Colonic mucosa (tissue), 4 donors: Measurements from ENCODE around the gene OTX1. TPM values are rescaled to one million over a fixed set of nuclear protein-coding genes. Genes with fewer than 3 reads are reported as not detected.

Experiments used
- DNase-seq: peaks from one replicate; pipeline ENCODE4 v3.0.0-alpha.2; 2020
- H3K27ac ChIP-seq: fragments of 200-600 bp; one replicate; pipeline ENCODE4 v1.8.0; 2021
- H3K27me3 ChIP-seq: fragments of 200-600 bp; one replicate; pipeline ENCODE4 v1.8.0; 2021
- H3K36me3 ChIP-seq: fragments of 200-600 bp; one replicate; pipeline ENCODE4 v1.8.0; 2021
- H3K4me1 ChIP-seq: fragments of 200-600 bp; one replicate; pipeline ENCODE4 v1.8.0; 2021; ENCODE audit warnings: mild to moderate bottlenecking
- H3K4me3 ChIP-seq: fragments of 200-600 bp; one replicate; pipeline ENCODE4 v1.8.0; 2021
- H3K9ac ChIP-seq, 2 donors: one replicate each; pipeline ENCODE4 v1.7.0; 2013; ENCODE audit warnings: control low read depth in 2 of 2, low read depth in 2 of 2, low read length in 2 of 2
- H3K9me3 ChIP-seq: fragments of 200-600 bp; one replicate; pipeline ENCODE4 v1.8.0; 2021
- intact Hi-C: fragments of 100-400 bp; cut with DNase I; formaldehyde crosslinking; loops from one replicate; pipeline ENCODE4 v1.14.1; 2022
- total RNA-seq, 2 donors: library from RNA; stranded (reverse); fragmentation: NEBNext Ultra II Directional in 1 of 2; extraction: Animal tissue kit (Norgen Biotek cat#: 25700) in 1 of 2; gene quantifications; one replicate each; pipeline ENCODE4 v1.2.1, GENCODE V29; 2021
- TF ChIP-seq, protein P1 (sequence below): fragments of 200-600 bp; IDR thresholded peaks from one replicate; pipeline ENCODE4 v1.8.0; 2022; ENCODE audit warnings: antibody characterized with exemption, mild to moderate bottlenecking
- donor health status: healthy.
- donor health status: DM: no; HTN: no; CAD: no.
- donor health status: DM: no; HTN: no; CAD: no.

OTX1 gene
- total RNA-seq, 2 donors from 2014 or later: not detected

DNA sequence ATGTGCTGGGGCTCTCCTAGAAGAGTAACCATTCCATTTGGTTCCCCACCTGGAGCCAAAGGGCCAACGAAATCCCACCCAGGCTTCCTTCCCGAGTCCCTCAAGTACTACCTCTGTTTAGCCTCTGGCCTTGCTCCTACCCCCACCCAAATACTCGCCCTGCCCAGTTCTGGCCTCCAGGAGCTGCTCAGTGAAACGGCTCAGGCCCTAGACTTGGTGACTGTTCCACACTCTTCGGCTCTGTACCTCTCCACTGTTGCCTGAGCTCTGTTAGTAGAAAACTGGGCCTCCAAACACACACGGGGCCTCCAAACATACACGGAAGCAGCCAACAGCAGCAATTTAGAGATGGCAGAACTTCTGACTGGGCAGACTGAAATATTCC lies 4.2 kb downstream of the OTX1 start:
- intact Hi-C loops: no loop called here
- peaks cover 23% of the 10 kb centered on the region for H3K4me1 ChIP-seq
- H3K27me3 ChIP-seq: peaks cover 98% of the 10 kb centered on the region
- H3K9me3 ChIP-seq: no peaks in the 10 kb centered on the region
- DNase-seq: no peak
- H3K36me3 ChIP-seq: no peaks in the 10 kb centered on the region
- no peak overlapping the region for H3K9ac ChIP-seq
- no peak overlapping the region for H3K4me3 ChIP-seq
- H3K27ac ChIP-seq: no peak overlapping the region
- TF ChIP-seq, protein P1, sequence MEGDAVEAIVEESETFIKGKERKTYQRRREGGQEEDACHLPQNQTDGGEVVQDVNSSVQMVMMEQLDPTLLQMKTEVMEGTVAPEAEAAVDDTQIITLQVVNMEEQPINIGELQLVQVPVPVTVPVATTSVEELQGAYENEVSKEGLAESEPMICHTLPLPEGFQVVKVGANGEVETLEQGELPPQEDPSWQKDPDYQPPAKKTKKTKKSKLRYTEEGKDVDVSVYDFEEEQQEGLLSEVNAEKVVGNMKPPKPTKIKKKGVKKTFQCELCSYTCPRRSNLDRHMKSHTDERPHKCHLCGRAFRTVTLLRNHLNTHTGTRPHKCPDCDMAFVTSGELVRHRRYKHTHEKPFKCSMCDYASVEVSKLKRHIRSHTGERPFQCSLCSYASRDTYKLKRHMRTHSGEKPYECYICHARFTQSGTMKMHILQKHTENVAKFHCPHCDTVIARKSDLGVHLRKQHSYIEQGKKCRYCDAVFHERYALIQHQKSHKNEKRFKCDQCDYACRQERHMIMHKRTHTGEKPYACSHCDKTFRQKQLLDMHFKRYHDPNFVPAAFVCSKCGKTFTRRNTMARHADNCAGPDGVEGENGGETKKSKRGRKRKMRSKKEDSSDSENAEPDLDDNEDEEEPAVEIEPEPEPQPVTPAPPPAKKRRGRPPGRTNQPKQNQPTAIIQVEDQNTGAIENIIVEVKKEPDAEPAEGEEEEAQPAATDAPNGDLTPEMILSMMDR: no peak

DNA sequence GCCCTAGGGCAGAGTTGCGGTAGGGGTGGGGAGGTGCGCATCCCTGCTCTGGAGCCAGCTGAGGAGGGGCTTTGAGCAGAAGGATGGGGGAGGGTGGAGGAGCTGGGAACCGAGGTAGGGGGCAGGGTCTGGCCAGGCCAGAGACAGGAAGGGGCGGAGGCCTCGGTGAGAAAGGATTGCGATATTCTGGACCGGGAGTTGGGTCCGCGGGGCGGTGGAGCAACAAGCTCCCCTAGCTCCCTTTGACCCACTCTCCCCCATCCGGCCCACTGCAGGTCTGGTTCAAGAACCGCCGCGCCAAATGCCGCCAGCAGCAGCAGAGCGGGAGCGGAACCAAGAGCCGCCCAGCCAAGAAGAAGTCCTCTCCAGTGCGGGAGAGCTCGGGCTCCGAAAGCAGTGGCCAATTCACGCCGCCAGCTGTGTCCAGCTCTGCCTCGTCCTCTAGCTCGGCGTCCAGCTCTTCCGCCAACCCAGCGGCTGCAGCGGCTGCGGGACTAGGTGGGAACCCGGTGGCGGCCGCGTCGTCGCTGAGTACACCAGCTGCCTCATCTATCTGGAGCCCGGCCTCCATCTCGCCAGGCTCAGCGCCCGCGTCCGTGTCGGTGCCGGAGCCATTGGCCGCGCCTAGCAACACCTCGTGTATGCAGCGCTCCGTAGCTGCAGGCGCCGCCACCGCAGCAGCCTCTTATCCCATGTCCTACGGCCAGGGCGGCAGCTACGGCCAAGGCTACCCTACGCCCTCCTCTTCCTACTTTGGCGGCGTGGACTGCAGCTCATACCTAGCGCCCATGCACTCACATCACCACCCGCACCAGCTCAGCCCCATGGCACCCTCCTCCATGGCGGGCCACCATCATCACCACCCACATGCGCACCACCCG lies 4.8 kb downstream of the OTX1 start:
- Histone ChIP-seq H3K27ac (no peak overlapping the region), H3K4me1 (peaks cover 29% of the 10 kb centered on the region), H3K9me3 (no peaks in the 10 kb centered on the region), H3K36me3 (no peaks in the 10 kb centered on the region), H3K9ac (no peak overlapping the region), H3K27me3 (peaks cover 98% of the 10 kb centered on the region), H3K4me3 (no peak overlapping the region)
- intact Hi-C loops: no loop called here
- TF ChIP-seq, protein P1: no peak
- no peak for DNase-seq

DNA sequence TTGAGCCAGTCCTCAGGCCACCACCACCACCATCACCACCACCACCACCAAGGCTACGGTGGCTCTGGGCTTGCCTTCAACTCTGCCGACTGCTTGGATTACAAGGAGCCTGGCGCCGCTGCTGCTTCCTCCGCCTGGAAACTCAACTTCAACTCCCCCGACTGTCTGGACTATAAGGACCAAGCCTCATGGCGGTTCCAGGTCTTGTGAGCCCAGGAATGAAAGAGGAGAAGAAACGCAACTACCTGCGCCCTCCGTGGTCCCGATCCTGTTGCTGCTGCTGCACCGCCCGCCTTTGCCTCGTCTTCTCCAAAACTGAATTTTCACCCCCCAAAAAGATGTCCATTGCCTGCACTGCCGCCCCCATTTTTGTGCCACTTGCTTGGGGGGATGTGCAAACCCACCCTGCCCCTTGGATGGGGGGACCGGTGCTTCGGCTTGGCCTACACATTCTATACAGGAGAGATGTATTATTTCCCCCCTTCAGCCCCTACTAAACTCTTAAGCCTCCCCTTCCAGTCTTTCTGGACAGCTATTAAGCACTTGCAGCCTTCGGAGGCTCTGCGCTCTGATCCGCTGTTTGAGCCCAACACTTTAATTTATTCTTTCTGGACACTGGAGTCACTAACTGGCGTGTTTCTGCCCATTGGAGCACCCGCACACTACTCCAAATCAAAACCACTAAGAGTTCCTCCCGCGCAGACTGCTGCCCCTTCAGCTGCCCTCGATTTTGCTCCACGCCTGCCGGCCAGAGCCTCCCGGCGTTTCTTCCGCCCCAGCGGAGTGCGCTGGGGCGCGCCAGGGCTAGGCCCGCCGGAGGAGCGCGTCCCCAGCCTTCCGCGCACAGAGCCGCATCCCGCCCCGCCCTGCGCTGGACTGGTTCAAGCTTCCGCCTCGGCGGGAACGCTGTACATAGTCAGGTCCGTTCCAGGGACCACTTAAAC lies 5.7 kb downstream of the OTX1 start:
- Histone ChIP-seq H3K27me3 (peaks cover 98% of the 10 kb centered on the region), H3K9me3 (no peaks in the 10 kb centered on the region), H3K4me1 (peaks cover 25% of the 10 kb centered on the region), H3K9ac (no peak overlapping the region), H3K36me3 (no peaks in the 10 kb centered on the region), H3K4me3 (no peak overlapping the region), H3K27ac (no peak overlapping the region)
- intact Hi-C loops: no loop called here
- peak; percentile 46 for DNase-seq
- TF ChIP-seq, protein P1: no peak

DNA sequence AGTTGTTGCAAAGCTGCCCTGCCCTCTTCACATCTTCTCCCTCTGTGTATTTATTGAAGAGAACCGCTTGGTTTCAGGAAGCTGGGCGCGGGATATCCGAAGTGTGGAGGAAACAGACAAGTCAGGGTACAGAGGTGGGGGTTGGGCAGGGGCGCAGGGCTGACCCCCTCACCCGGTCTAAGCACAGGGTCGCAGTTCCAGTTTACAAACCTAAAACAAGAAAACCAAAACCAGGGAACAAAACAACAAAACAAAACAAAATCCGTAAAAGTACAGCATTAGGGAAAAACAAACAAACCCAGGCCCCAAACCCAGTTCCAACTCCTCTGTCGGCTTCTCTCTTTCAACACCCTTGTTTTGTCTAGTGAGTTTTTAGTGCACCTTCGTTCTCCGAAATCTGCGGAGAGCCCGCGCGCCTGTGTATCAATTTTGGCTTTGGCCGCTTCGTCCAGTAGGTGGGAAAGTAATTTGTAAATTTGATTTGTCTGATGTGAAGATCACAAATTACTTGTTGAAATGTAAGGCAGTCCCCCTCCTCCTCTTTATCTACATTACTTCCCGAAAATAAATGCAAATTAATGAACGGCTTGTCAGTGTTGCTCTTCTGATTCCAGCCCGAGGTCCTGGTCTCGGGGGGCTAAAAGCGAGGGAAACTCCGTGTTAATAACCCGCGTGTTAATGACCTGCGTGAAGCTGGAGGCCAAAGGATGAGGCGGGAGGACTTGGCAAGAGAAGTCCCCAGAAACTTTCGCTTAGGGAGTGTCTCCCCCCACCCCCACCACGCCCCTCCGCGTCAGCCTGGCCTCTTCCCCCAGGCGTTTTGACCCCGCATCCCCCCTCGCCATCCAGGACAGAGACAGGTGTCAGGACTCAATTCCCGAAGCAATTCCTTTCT lies 6.9 kb downstream of the OTX1 start:
- H3K4me3 ChIP-seq: no peak overlapping the region
- intact Hi-C loops: no loop called here
- H3K27me3 ChIP-seq: peaks cover 98% of the 10 kb centered on the region
- peaks cover 25% of the 10 kb centered on the region for H3K4me1 ChIP-seq
- DNase-seq: no peak
- H3K9ac ChIP-seq: no peak overlapping the region
- no peak overlapping the region for H3K27ac ChIP-seq
- TF ChIP-seq, protein P1: no peak
- no peaks in the 10 kb centered on the region for H3K9me3 ChIP-seq
- no peaks in the 10 kb centered on the region for H3K36me3 ChIP-seq
